HepG2 (cell line): ENCODE data around the gene QPCT. TPM values are rescaled to one million over a fixed set of nuclear protein-coding genes. Genes with fewer than 3 reads are reported as not detected.

ENCODE experiments used
- ATAC-seq: fragments of 200-7000 bp; cut with Tn5 transposase; 3 replicates; pipeline ENCODE4 v1.9.1; 2020; ENCODE audit warnings: mild to moderate bottlenecking, moderate library complexity
- BruUV-seq: library from RNA; stranded (reverse); fragments of 400-500 nt; replicated peaks from 2 replicates; lab custom pipeline; 2021; lab: Mats Ljungman, UMichigan
- CTCF ChIA-PET: fragments of 300-600 bp; formaldehyde crosslinking; extraction: SDS; loops from one replicate; lab custom pipeline; 2021; ENCODE audit warnings: low total read pairs, inconsistent platforms, low intra/inter-chr PET ratio; lab: Yijun Ruan, JAX
- POLR2A ChIA-PET: fragments of 350-600 bp; sonication (Branson Sonifier 250); formaldehyde crosslinking; loops from one replicate; lab custom pipeline; 2020; ENCODE audit warnings: antibody characterized with exemption, inconsistent platforms; lab: Yijun Ruan, JAX
- DNase-seq: peaks from one replicate; pipeline ENCODE4 v3.0.0-alpha.2; 2015; ENCODE audit warnings: low spot score
- FAIRE-seq: peaks from 3 replicates; lab custom pipeline; 2011; peaks lifted over from hg19 to GRCh38; lab: Jason Lieb, UNC
- H2AFZ ChIP-seq: one replicate; pipeline ENCODE4 v1.6.1; 2011; ENCODE audit warnings: low read length, inconsistent platforms
- H3K27ac ChIP-seq: fragments of 300-600 bp; 3 replicates; pipeline ENCODE4 v1.8.0; 2011; ENCODE audit warnings: mixed run types, mild to moderate bottlenecking, mixed read lengths, low read length, inconsistent platforms; ENCODE audit not compliant: insufficient read depth; ENCODE audit errors: extremely low read length
- H3K27me3 ChIP-seq, 2 experiments: fragments of 200-600 bp in 1 of 2; 2 replicates in 1 of 2; 3 replicates in 1 of 2; pipeline versions ENCODE4 v1.6.0 to v1.8.0; 2011; ENCODE audit warnings: low read length in 2 of 2, mild to moderate bottlenecking in 2 of 2, moderate library complexity in 2 of 2, inconsistent platforms in 1 of 2; ENCODE audit not compliant: insufficient read depth in 2 of 2, control insufficient read depth in 1 of 2
- H3K36me3 ChIP-seq, 2 experiments: fragments of 200-600 bp in 1 of 2; replicated peaks in 1 of 2; 2 replicates in 1 of 2; 3 replicates in 1 of 2; pipeline versions ENCODE4 v1.5.1 to v1.8.0; 2011; ENCODE audit warnings: low read length in 2 of 2, inconsistent platforms in 1 of 2; ENCODE audit not compliant: insufficient read depth in 2 of 2, control insufficient read depth in 1 of 2
- H3K4me1 ChIP-seq: 2 replicates; pipeline ENCODE4 v1.5.1; 2012; ENCODE audit warnings: low read length, inconsistent platforms; ENCODE audit not compliant: insufficient read depth
- H3K4me2 ChIP-seq: 2 replicates; pipeline ENCODE4 v1.6.0; 2011; ENCODE audit warnings: low read depth, low read length, inconsistent platforms
- H3K4me3 ChIP-seq, 3 experiments: fragments of 200-600 bp in 1 of 3; sonication (generic), shearing (Covaris generic) in 1 of 3; replicated peaks in 1 of 3; 2 replicates each; pipeline ENCODE4 v1.5.1; 2011 to 2016; ENCODE audit warnings: low read length in 3 of 3, inconsistent platforms in 2 of 3, low read depth in 2 of 3, mild to moderate bottlenecking in 2 of 3, control low read depth in 1 of 3, mixed read lengths in 1 of 3; ENCODE audit not compliant: insufficient read depth in 1 of 3
- H3K79me2 ChIP-seq: one replicate; pipeline ENCODE4 v1.6.1; 2011; ENCODE audit warnings: low read length, inconsistent platforms; ENCODE audit not compliant: insufficient read depth
- H3K9ac ChIP-seq: 2 replicates; pipeline ENCODE4 v1.6.0; 2011; ENCODE audit warnings: mild to moderate bottlenecking, low read depth, low read length, inconsistent platforms; ENCODE audit not compliant: insufficient read depth
- H3K9me3 ChIP-seq: 2 replicates; pipeline ENCODE4 v1.5.1; 2012; ENCODE audit warnings: mild to moderate bottlenecking, low read length
- H4K20me1 ChIP-seq: 2 replicates; pipeline ENCODE4 v1.6.0; 2011; ENCODE audit warnings: inconsistent platforms, mild to moderate bottlenecking, low read length, moderate library complexity; ENCODE audit not compliant: insufficient read depth
- BCL6 ChIP-seq: IDR thresholded peaks from 2 replicates; pipeline ENCODE4 v1.6.1; 2016; ENCODE audit warnings: missing genetic modification reagents, missing compliant biosample characterization
- CREB1 ChIP-seq, 2 experiments: fragments of 450-650 bp in 1 of 2; IDR thresholded peaks; 2 replicates each; pipeline ENCODE4 v1.6.1; 2016 to 2017; ENCODE audit warnings: control low read depth in 1 of 2, mild to moderate bottlenecking in 1 of 2, missing compliant biosample characterization in 1 of 2, missing genetic modification characterization in 1 of 2
- HDAC2 ChIP-seq: sonication (generic); formaldehyde crosslinking; IDR thresholded peaks from 2 replicates; pipeline ENCODE4 v1.4.0; 2020; ENCODE audit warnings: missing genetic modification reagents
- NCOR1 ChIP-seq: fragments of 200-600 bp; sonication (generic); IDR thresholded peaks from 2 replicates; pipeline ENCODE4 v1.7.0; 2017; ENCODE audit warnings: antibody characterized with exemption, low read length, borderline replicate concordance
- SMAD3 ChIP-seq: sonication (generic); formaldehyde crosslinking; IDR thresholded peaks from 2 replicates; pipeline ENCODE4 v1.4.0; 2020; ENCODE audit warnings: missing genetic modification reagents
- TBX2 ChIP-seq: sonication (generic); formaldehyde crosslinking; IDR thresholded peaks from 2 replicates; pipeline ENCODE4 v1.5.0; 2020; ENCODE audit warnings: missing genetic modification reagents, mild to moderate bottlenecking, borderline replicate concordance
- TGIF2 ChIP-seq: IDR thresholded peaks from 2 replicates; pipeline ENCODE4 v1.6.1; 2016; ENCODE audit warnings: control low read depth, missing compliant biosample characterization
- TRIM24 ChIP-seq: sonication (generic); formaldehyde crosslinking; IDR thresholded peaks from 2 replicates; pipeline ENCODE4 v1.8.0; 2022; ENCODE audit warnings: mild to moderate bottlenecking, missing genetic modification reagents
- ZNF124 ChIP-seq: sonication (generic); formaldehyde crosslinking; IDR thresholded peaks from 2 replicates; pipeline ENCODE4 v1.4.0; 2020; ENCODE audit warnings: missing genetic modification reagents
- ZNF44 ChIP-seq: sonication (generic); formaldehyde crosslinking; IDR thresholded peaks from 2 replicates; pipeline ENCODE4 v1.5.1; 2020; ENCODE audit warnings: mild to moderate bottlenecking, missing genetic modification reagents
- ZNF446 ChIP-seq: sonication (generic); formaldehyde crosslinking; IDR thresholded peaks from 2 replicates; pipeline ENCODE4 v1.5.0; 2020; ENCODE audit warnings: mild to moderate bottlenecking, missing genetic modification reagents
- ZNF607 ChIP-seq: sonication (generic); formaldehyde crosslinking; IDR thresholded peaks from 2 replicates; pipeline ENCODE4 v1.5.1; 2020; ENCODE audit warnings: missing genetic modification reagents, mild to moderate bottlenecking, borderline replicate concordance
- ZSCAN20 ChIP-seq: sonication (generic); formaldehyde crosslinking; IDR thresholded peaks from 2 replicates; pipeline ENCODE4 v1.4.0; 2020; ENCODE audit warnings: missing genetic modification reagents, mild to moderate bottlenecking, borderline replicate concordance
- WGBS: methylation state at CpG from one replicate; pipeline ENCODE4 v1.1.6; 2017; ENCODE audit warnings: low lambda C conversion rate; 5-methylcytosine and 5-hydroxymethylcytosine counted together
- in situ Hi-C: cut with HindIII; loops from 2 replicates; pipeline ENCODE4 v1.10.0; 2017; ENCODE audit warnings: low pct_unique_long_range_greater_than_20kb; ENCODE audit not compliant: extremely low pct_ligation_motif_present
- intact Hi-C: fragments of 100-400 bp; cut with micrococcal nuclease; formaldehyde crosslinking; loops from one replicate; pipeline ENCODE4 v1.10.0; 2022; ENCODE audit not compliant: unreplicated experiment
- polyA plus RNA-seq, 8 experiments: library from polyadenylated mRNA; depleted of rRNA in 3 of 8; stranded (reverse) in 7 of 8; unstranded in 1 of 8; fragments of >200 nt; fragmentation: Illumina TruSeq in 4 of 8; extraction: Trizol in 4 of 8; gene quantifications; 2 replicates each; pipeline versions ENCODE4 v1.2.1 to v1.2.3, GENCODE V29; 2011 to 2016; ENCODE audit warnings: low read depth in 4 of 8, missing spikeins in 1 of 8, mixed read lengths in 1 of 8; ENCODE audit not compliant: insufficient read depth in 1 of 8
- total RNA-seq, 5 experiments: library from RNA; depleted of rRNA; stranded (reverse); fragments of >200 nt; fragmentation: Illumina TruSeq; extraction: Trizol; gene quantifications; 2 replicates each; pipeline ENCODE4 v1.2.3, GENCODE V29; 2016; ENCODE audit warnings: low read depth in 1 of 5
- TF ChIP-seq, protein P1 (sequence below): sonication (generic); formaldehyde crosslinking; conservative IDR thresholded peaks from 2 replicates; pipeline ENCODE4 v1.8.0; 2022; ENCODE audit warnings: missing genetic modification reagents
- TF ChIP-seq, protein P2 (sequence below), 2 experiments: sonication (generic) in 1 of 2; formaldehyde crosslinking in 1 of 2; IDR thresholded peaks; 2 replicates each; pipeline versions ENCODE4 v1.4.0 to v1.6.1; 2018 to 2020; ENCODE audit warnings: missing genetic modification reagents in 2 of 2, borderline replicate concordance in 1 of 2, low read depth in 1 of 2, mild to moderate bottlenecking in 1 of 2, missing biosample characterization in 1 of 2
- TF ChIP-seq, protein P3 (sequence below): IDR thresholded peaks from 2 replicates; pipeline ENCODE4 v1.6.1; 2016; ENCODE audit warnings: mild to moderate bottlenecking, missing biosample characterization, missing genetic modification reagents
- TF ChIP-seq, protein P4 (sequence below): IDR thresholded peaks from 2 replicates; pipeline ENCODE4 v1.6.1; 2016; ENCODE audit warnings: missing compliant biosample characterization, missing genetic modification reagents, borderline replicate concordance

QPCT gene
- total and polyA plus RNA-seq, 2 of the 13 experiments (the other 11 are each of a cell fraction or from before 2014, with no cell fraction given): 0.77 to 1.2 TPM

DNA sequence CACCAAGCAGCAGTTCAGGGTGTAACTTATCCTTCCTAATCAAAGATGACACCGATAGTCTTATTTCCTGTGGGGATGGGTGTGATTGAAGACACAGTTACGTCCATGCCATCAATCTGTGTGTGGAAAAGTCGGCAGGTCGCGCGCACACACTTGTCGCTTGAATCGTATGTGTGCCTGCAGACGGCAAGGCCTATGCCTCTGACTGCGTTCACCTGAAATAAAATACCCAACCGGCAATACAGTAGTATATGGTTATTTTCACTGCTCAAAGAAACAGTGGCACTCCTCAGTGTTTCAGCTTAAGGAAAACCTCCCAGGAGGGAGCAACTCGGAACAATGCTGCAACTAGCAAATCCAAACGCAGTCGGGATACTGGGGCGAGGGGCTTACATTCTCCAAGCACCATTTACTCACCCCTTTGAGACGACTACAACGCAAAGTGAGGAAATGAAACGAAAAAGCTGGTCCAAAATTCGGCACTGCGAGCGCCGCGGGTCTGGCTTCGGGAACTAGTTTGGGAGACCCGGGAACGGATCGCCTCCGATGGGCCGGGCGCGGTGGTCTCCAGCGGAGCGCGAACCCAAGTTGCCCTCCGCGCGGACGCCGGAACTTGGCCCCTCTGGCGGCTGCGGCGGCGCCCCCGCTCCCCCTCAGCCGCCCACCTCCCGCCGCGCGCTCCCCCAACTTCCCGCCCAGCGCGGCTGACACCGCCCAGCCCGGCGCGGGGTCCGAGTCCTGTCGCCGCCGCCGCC is 20.5 kb upstream of the QPCT start (continued):
- TF ChIP-seq SMAD3 (CRISPR knock-in tag) (peak; percentile 44), ZSCAN20 (CRISPR knock-in tag) (no peak), ZNF607 (no peak), TGIF2 (CRISPR knock-in tag) (peak; percentile 45; the same call in 1 of the 2 replicates), TRIM24 (CRISPR knock-in tag) (no peak)
- TF ChIP-seq, protein P1, sequence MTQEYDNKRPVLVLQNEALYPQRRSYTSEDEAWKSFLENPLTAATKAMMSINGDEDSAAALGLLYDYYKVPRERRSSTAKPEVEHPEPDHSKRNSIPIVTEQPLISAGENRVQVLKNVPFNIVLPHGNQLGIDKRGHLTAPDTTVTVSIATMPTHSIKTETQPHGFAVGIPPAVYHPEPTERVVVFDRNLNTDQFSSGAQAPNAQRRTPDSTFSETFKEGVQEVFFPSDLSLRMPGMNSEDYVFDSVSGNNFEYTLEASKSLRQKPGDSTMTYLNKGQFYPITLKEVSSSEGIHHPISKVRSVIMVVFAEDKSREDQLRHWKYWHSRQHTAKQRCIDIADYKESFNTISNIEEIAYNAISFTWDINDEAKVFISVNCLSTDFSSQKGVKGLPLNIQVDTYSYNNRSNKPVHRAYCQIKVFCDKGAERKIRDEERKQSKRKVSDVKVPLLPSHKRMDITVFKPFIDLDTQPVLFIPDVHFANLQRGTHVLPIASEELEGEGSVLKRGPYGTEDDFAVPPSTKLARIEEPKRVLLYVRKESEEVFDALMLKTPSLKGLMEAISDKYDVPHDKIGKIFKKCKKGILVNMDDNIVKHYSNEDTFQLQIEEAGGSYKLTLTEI (CRISPR knock-in tag): no peak

- H2AFZ ChIP-seq: no peak overlapping the region
- no peaks in the 10 kb centered on the region for H3K9me3 ChIP-seq
- peaks cover 36% of the 10 kb centered on the region for H3K79me2 ChIP-seq
- CTCF ChIA-PET: no interaction called here
- POLR2A ChIA-PET: interaction anchor here (2.5 kb wide), 1 partner anchor 93 kb away, joined by 8 read pairs; the partner anchor contains the start of genes CEBPZ and NDUFAF7
- no TSS peak for BruUV-seq
- intact Hi-C loops (loop anchor here (1.0 kb wide), 1 partner anchor 93 kb away; the partner anchor contains the start of genes CEBPZ and NDUFAF7), in situ Hi-C loops (no loop called here)
- peak overlapping the region; percentile 85 to 98 (median 90); a peak in 4 of 6 replicates for H3K4me3 ChIP-seq
- H3K4me2 ChIP-seq: no peak overlapping the region; the same call in 1 of the 2 replicates
- peak overlapping the region; percentile 63 for H3K27ac ChIP-seq
- peak overlapping the region; percentile 84 for H3K9ac ChIP-seq
- DNase-seq (peak; percentile 61), ATAC-seq (no peak), FAIRE-seq (no peak)
- H3K27me3 ChIP-seq: peaks cover 3 to 20% of the 10 kb centered on the region in 2 experiments; a peak in 4 of 5 replicates
- H3K36me3 ChIP-seq: no peaks in the 10 kb centered on the region
- no peaks in the 10 kb centered on the region for H4K20me1 ChIP-seq
- no CpG with 5 or more reads among the region's 33 CpGs for WGBS
- H3K4me1 ChIP-seq: peaks cover 32% of the 10 kb centered on the region
- TF ChIP-seq, protein P2, sequence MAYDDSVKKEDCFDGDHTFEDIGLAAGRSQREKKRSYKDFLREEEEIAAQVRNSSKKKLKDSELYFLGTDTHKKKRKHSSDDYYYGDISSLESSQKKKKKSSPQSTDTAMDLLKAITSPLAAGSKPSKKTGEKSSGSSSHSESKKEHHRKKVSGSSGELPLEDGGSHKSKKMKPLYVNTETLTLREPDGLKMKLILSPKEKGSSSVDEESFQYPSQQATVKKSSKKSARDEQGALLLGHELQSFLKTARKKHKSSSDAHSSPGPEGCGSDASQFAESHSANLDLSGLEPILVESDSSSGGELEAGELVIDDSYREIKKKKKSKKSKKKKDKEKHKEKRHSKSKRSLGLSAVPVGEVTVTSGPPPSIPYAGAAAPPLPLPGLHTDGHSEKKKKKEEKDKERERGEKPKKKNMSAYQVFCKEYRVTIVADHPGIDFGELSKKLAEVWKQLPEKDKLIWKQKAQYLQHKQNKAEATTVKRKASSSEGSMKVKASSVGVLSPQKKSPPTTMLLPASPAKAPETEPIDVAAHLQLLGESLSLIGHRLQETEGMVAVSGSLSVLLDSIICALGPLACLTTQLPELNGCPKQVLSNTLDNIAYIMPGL (CRISPR knock-in tag; IDR thresholded peaks at IDR 0.05; ENCODE audit: borderline replicate concordance in 1 of 2, low read depth in 1 of 2): peak in 1 of 2 experiments; percentile 10; a peak in 1 of 4 replicates
- TF ChIP-seq HDAC2 (peak; percentile 20; the same call in 1 of the 2 replicates), ZNF44 (CRISPR knock-in tag) (no peak), ZNF446 (CRISPR knock-in tag) (no peak), NCOR1 (0 out of 2 replicates have a peak, but pooled peaks have one; percentile 13), BCL6 (CRISPR knock-in tag) (no peak), TBX2 (CRISPR knock-in tag) (peak; percentile 36; the same call in 1 of the 2 replicates), ZNF124 (CRISPR knock-in tag) (no peak), CREB1 (IDR thresholded peaks at IDR 0.05) (no peak), CREB1 (CRISPR knock-in tag; IDR thresholded peaks at IDR 0.05) (no peak)
- TF ChIP-seq, protein P3, sequence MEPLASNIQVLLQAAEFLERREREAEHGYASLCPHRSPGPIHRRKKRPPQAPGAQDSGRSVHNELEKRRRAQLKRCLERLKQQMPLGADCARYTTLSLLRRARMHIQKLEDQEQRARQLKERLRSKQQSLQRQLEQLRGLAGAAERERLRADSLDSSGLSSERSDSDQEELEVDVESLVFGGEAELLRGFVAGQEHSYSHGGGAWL (CRISPR knock-in tag): no peak; the same call in 1 of the 2 replicates
- TF ChIP-seq, protein P4, sequence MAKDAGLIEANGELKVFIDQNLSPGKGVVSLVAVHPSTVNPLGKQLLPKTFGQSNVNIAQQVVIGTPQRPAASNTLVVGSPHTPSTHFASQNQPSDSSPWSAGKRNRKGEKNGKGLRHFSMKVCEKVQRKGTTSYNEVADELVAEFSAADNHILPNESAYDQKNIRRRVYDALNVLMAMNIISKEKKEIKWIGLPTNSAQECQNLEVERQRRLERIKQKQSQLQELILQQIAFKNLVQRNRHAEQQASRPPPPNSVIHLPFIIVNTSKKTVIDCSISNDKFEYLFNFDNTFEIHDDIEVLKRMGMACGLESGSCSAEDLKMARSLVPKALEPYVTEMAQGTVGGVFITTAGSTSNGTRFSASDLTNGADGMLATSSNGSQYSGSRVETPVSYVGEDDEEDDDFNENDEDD (CRISPR knock-in tag): peak; percentile 88
Measured at GRCh38 chr2:37324536-37324785, 20.0 kb upstream of the QPCT start.
